ENCODE data around the gene CLIP3. TPM values are rescaled to one million over a fixed set of nuclear protein-coding genes. Genes with fewer than 3 reads are reported as not detected.
A peak's percentile ranks its signal among the peaks of the same experiment; 100 is the strongest.

Gene CLIP3
- total and polyA plus RNA-seq, 2 of the 13 experiments (the other 11 are each of a cell fraction or from before 2014, with no cell fraction given): 0.15 to 1.2 TPM

DNA sequence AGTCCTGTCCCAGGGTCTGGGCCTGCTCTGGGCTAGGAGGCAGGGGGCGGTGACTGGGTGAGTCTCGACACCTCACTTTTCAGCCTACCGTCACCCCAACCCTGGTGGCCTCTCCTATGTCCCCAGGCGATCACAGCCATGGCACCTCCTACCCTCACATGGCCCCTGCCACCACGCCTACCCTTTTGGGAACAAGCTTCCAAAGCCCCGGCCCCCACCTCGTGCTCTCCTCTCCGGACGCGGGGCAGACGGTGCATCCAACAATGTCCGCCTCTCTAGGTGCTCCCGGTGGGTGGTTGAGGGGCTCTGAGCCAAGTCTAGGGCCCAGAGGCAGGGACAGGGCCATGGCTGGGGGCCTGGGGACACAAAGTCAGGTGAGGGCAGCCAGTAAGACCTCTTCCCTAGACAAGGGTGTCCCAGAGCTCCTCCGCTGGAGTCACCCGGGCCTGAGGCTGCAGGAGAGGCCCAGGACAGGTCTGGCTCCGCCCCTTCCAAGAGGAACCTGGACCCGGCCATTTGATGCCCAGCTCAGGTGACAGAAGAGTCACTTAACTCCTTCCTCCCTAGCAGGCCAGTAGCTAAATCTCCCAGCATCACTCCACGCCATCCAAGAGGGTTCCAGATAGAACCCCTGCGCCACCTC is 24.2 kb downstream of the CLIP3 start, which contains the start of gene SYNE4 (continued):
- TF ChIP-seq KMT2A (CRISPR knock-in tag; IDR thresholded peaks at IDR 0.05): no peak
- no peak for TF ChIP-seq CREM (IDR thresholded peaks at IDR 0.05)
- no peak for TF ChIP-seq CREM (CRISPR knock-in tag; IDR thresholded peaks at IDR 0.05)
- TF ChIP-seq ZNF367 (CRISPR knock-in tag; IDR thresholded peaks at IDR 0.05; ENCODE audit: borderline replicate concordance): no peak
- no peak; the same call in 1 of the 2 replicates for TF ChIP-seq ZNF605 (CRISPR knock-in tag; IDR thresholded peaks at IDR 0.05)
- no peak for TF ChIP-seq THAP11 (CRISPR knock-in tag; IDR thresholded peaks at IDR 0.05)
- no peak for TF ChIP-seq ZNF557 (CRISPR knock-in tag; IDR thresholded peaks at IDR 0.05)
- no peak for TF ChIP-seq ZNF460 (CRISPR knock-in tag; IDR thresholded peaks at IDR 0.05; ENCODE audit: borderline replicate concordance)
- no peak for TF ChIP-seq SP4 (CRISPR knock-in tag; IDR thresholded peaks at IDR 0.05)
- TF ChIP-seq ZNF766 (CRISPR knock-in tag; IDR thresholded peaks at IDR 0.05; ENCODE audit: borderline replicate concordance): peak; percentile 50; the same call in 1 of the 2 replicates
- no peak for TF ChIP-seq SRY (CRISPR knock-in tag; IDR thresholded peaks at IDR 0.05)
- peak; percentile 61; the same call in 1 of the 2 replicates for TF ChIP-seq BORCS8-MEF2B (CRISPR knock-in tag; IDR thresholded peaks at IDR 0.05)
- TF ChIP-seq, protein P1, sequence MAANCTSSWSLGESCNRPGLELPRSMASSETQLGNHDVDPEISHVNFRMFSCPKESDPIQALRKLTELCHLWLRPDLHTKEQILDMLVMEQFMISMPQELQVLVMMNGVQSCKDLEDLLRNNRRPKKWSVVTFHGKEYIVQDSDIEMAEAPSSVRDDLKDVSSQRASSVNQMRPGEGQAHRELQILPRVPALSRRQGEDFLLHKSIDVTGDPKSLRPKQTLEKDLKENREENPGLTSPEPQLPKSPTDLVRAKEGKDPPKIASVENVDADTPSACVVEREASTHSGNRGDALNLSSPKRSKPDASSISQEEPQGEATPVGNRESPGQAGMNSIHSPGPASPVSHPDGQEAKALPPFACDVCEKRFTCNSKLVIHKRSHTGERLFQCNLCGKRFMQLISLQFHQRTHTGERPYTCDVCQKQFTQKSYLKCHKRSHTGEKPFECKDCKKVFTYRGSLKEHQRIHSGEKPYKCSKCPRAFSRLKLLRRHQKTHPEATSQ (CRISPR knock-in tag; IDR thresholded peaks at IDR 0.05; ENCODE audit: borderline replicate concordance): no peak
- TF ChIP-seq DNMT3B (CRISPR knock-in tag; conservative IDR thresholded peaks at IDR 0.05): no peak
- TF ChIP-seq FOXO1 (CRISPR knock-in tag; IDR thresholded peaks at IDR 0.05): 0 out of 2 replicates have a peak, but pooled peaks have one; percentile 39
- no peak for TF ChIP-seq TMF1 (CRISPR knock-in tag; IDR thresholded peaks at IDR 0.05; ENCODE audit: low read depth)
- TF ChIP-seq XBP1 (CRISPR knock-in tag; IDR thresholded peaks at IDR 0.05): no peak
- no peak for TF ChIP-seq ZNF850 (CRISPR knock-in tag; conservative IDR thresholded peaks at IDR 0.05)
- TF ChIP-seq ZNF772 (CRISPR knock-in tag; IDR thresholded peaks at IDR 0.05): 0 out of 2 replicates have a peak, but pooled peaks have one; percentile 35
- TF ChIP-seq ZNF484 (CRISPR knock-in tag; IDR thresholded peaks at IDR 0.05; ENCODE audit: borderline replicate concordance, low read depth): no peak
- no peak for TF ChIP-seq CBX5 (CRISPR knock-in tag; IDR thresholded peaks at IDR 0.05; ENCODE audit: borderline replicate concordance)
- no peak; the same call in 1 of the 2 replicates for TF ChIP-seq ZNF251 (CRISPR knock-in tag; IDR thresholded peaks at IDR 0.05)
- no peak for TF ChIP-seq SCMH1 (CRISPR knock-in tag; IDR thresholded peaks at IDR 0.05; ENCODE audit: borderline replicate concordance)
- peak; percentile 78 for TF ChIP-seq AGO2 (optimal IDR thresholded peaks at IDR 0.05; ENCODE audit: low read depth, low read length)
- no peak for TF ChIP-seq MBNL3 (CRISPR knock-in tag; conservative IDR thresholded peaks at IDR 0.05)
- no peak for TF ChIP-seq ISL2 (CRISPR knock-in tag; IDR thresholded peaks at IDR 0.05)
- peak; percentile 91 for TF ChIP-seq ZNF776 (CRISPR knock-in tag; IDR thresholded peaks at IDR 0.05)
- TF ChIP-seq HMG20B (CRISPR knock-in tag; conservative IDR thresholded peaks at IDR 0.05): 0 out of 2 replicates have a peak, but pooled peaks have one; percentile 13
- peak; percentile 58 for TF ChIP-seq ZNF883 (CRISPR knock-in tag; IDR thresholded peaks at IDR 0.05; ENCODE audit: not compliant biosample characterization)
- TF ChIP-seq, protein P2, sequence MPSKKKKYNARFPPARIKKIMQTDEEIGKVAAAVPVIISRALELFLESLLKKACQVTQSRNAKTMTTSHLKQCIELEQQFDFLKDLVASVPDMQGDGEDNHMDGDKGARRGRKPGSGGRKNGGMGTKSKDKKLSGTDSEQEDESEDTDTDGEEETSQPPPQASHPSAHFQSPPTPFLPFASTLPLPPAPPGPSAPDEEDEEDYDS (CRISPR knock-in tag; IDR thresholded peaks at IDR 0.05): peak; percentile 48; the same call in 1 of the 2 replicates
- TF ChIP-seq ZBTB21 (CRISPR knock-in tag; IDR thresholded peaks at IDR 0.05): no peak
- no peak for TF ChIP-seq FOXK2 (IDR thresholded peaks at IDR 0.05)

All from HepG2 (cell line).